ENCODE data around the gene OLFM1. TPM values are rescaled to one million over a fixed set of nuclear protein-coding genes. Genes with fewer than 3 reads are reported as not detected.

Gene OLFM1
- total RNA-seq, 1 donor from 2014 or later, result 8.0 TPM

DNA sequence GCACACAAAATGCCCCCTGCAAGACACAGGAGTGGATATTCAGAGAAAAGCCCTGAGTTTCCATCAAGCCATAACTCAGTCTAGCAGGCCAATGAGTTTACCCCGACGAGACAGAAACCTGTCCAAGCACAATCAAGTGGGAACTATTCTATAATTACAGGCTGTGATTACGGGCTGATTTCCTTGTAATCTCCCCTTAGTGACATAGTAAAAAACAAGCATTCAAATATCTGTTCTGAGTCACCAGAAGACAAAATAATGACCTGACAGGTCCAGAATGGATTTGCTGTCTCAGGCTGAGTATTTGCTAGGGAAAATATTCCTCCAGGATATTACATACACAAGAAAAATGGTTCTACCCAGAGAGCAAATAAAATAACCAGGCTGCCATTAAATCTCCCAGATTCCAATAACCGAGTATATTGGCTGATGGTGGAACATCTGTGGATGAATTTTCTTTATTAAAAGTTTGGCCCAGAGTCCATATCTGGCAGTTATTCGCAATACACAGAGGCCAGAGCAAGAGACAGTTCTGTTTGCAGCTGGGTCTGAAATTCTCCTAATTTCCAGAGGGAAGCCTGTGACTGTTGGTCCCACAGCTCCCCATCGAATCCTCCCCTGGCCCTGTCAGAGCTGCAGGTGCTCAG, 35.8 kb downstream of the OLFM1 start:
- H3K4me1 Mint-ChIP-seq (ENCODE audit: unreplicated experiment), result peaks cover 5% of the 10 kb centered on the region
- no peak overlapping the region for H3K4me3 Mint-ChIP-seq
- H3K9me3 Mint-ChIP-seq, result no peaks in the 10 kb centered on the region
- H3K27me3 Mint-ChIP-seq, result peaks cover 38% of the 10 kb centered on the region
- TF ChIP-seq CTCF (conservative IDR thresholded peaks at IDR 0.05), result no peak
- no peaks in the 10 kb centered on the region for H3K36me3 Mint-ChIP-seq
- DNase-seq (ENCODE audit: extremely low spot score, unreplicated experiment), result no peak
- H3K27ac Mint-ChIP-seq, result no peak overlapping the region

GRCh38 chr9:135123773-135124134, 36.3 kb downstream of the OLFM1 start:
- Mint-ChIP-seq H3K27me3 (peaks cover 42% of the 10 kb centered on the region), H3K4me3 (no peak overlapping the region), H3K36me3 (no peaks in the 10 kb centered on the region), H3K27ac (no peak overlapping the region), H3K4me1 (ENCODE audit: unreplicated experiment) (peaks cover 5% of the 10 kb centered on the region), H3K9me3 (no peaks in the 10 kb centered on the region)
- TF ChIP-seq CTCF (conservative IDR thresholded peaks at IDR 0.05), result no peak
- no peak for DNase-seq (ENCODE audit: extremely low spot score, unreplicated experiment)

DNA sequence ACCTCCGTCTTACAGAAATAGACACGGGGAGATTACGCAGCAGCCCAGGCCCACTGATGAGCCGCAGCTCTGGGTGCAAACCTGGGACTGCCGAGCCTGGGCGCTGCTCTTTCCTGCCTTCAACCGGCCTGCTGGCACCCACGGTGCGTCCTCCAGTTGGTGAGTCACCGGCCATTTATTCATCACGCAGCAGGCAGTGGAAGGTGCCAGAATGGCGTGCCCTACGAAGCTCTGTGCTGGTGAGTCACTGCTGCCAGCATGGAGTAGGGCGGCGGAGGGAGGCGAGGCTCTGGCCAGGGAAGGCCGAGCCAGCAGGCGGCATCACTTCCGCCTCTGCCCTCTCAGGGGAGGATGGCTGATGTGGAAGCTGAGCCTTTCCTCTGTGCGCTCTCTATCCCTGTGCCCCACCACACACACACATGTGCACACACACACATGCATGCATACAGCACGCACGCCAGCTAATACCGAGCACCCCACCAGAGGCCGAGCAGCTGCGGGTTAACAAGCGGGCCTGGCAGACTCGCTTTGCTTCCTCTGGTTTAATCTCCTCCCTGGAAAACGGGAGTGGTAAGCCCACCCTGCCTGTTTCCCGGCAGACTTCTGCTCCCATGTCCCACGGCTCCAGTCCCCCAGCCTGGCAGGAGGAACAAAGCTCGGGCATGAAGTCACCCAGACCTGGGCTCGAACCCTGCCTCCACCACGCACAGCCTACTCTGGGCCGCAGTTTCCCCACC, 39.2 kb downstream of the OLFM1 start:
- no peak for DNase-seq (ENCODE audit: extremely low spot score, unreplicated experiment)
- H3K4me1 Mint-ChIP-seq (ENCODE audit: unreplicated experiment), result peaks cover 5% of the 10 kb centered on the region
- H3K9me3 Mint-ChIP-seq, result no peaks in the 10 kb centered on the region
- peaks cover 49% of the 10 kb centered on the region for H3K27me3 Mint-ChIP-seq
- TF ChIP-seq CTCF (conservative IDR thresholded peaks at IDR 0.05), result no peak
- H3K36me3 Mint-ChIP-seq, result no peaks in the 10 kb centered on the region
- H3K4me3 Mint-ChIP-seq, result no peak overlapping the region
- H3K27ac Mint-ChIP-seq, result no peak overlapping the region

DNA sequence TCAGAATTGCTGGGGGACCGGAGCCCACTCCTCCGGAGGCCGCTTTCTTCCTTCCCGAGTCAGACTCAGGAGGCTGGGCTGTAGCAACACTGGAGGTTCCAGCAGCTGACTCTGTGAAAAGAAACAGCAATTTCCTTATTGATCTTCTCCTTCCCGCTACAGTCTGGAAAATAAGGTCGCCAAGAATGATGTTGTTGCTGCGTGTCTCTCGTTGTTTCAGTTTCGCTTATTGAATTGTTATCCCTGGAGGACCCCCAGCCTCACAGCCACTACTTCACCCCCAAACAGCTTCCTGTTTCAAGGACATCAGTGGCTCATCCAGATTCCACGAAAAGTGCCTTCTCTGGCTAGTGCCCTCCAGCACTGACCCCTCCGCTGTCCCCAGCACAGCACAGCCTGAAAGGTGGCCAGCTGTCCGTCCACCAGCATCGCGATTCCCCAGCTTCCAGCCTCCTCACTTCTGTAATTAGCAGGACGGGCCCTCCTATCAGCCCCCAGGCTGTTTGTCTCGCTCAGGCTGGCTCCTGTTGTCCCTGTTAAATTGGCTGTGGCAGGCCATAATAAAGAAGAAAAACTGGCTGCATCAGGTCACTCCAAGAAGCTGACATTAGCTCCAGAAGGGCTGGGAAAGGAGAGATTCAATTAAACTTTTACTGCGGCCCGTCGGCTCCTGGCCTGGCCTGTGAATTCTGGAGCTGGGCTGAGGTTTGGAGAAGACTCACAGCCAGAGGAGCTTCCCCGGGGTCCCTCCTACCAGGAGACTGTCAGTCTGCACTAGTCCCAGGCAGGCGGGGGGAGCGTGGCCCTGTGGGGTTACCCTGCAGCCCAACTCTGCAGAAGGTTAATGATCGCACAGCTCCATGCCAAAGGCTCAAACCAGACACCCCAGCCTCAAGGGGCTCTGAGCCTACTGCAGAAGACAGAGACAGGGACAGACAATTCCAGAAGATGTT, 40.5 kb downstream of the OLFM1 start:
- DNase-seq (ENCODE audit: extremely low spot score, unreplicated experiment), result no peak
- H3K4me1 Mint-ChIP-seq (ENCODE audit: unreplicated experiment), result peaks cover 5% of the 10 kb centered on the region
- H3K27ac Mint-ChIP-seq, result no peak overlapping the region
- no peaks in the 10 kb centered on the region for H3K9me3 Mint-ChIP-seq
- peaks cover 52% of the 10 kb centered on the region for H3K27me3 Mint-ChIP-seq
- no peak overlapping the region for H3K4me3 Mint-ChIP-seq
- H3K36me3 Mint-ChIP-seq, result no peaks in the 10 kb centered on the region
- TF ChIP-seq CTCF (conservative IDR thresholded peaks at IDR 0.05), result no peak

DNA sequence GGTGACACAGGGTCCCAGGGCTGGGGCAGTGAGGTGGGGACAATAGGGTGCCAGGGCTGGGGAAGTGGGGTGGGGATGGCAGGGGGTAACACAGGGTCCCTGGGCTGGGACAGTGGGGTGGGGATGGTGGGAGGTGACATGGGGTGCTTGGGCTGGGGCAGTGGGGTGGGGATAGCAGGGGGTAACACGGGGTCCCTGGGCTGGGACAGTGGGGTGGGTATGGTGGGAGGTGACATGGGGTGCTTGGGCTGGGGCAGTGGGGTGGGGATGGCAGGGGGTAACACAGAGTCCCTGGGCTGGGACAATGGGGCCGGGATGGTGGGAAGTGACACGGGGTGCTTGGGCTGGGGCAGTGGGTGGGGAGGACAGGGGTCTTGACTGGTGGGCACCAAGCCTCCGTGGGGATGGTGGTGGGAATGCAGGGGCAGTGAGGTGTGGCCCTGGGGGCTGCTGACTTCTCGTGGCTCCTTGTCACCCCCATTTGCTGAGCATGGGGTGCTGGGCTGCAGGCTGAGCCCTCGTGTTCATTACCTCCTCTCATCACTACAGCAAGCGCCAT, 41.7 kb downstream of the OLFM1 start:
- Mint-ChIP-seq H3K36me3 (no peaks in the 10 kb centered on the region), H3K27ac (no peak overlapping the region), H3K4me1 (ENCODE audit: unreplicated experiment) (peaks cover 8% of the 10 kb centered on the region), H3K27me3 (peaks cover 46% of the 10 kb centered on the region), H3K9me3 (no peaks in the 10 kb centered on the region), H3K4me3 (no peak overlapping the region)
- no peak for DNase-seq (ENCODE audit: extremely low spot score, unreplicated experiment)
- no peak for TF ChIP-seq CTCF (conservative IDR thresholded peaks at IDR 0.05)

Data from type B pancreatic cell (in vitro differentiated cells).